ENCODE data around the gene F7.
"Not testable (repeated sequence)": the region's sequence is repeated elsewhere in the genome, so short reads cannot be mapped to it uniquely, and the experiment has no call there.

F7 gene

GRCh38 chr13:113110048-113110851 lies 4.7 kb downstream of the F7 start:
- no peak for DNase-seq (ENCODE audit: insufficient read length, low spot score)
- no peak for FAIRE-seq
- TF ChIP-seq POLR2A (IDR thresholded peaks at IDR 0.05; ENCODE audit: low read depth, low read length) = no peak

GRCh38 chr13:113110852-113111315 lies 5.3 kb downstream of the F7 start:
- no peak for DNase-seq (ENCODE audit: insufficient read length, low spot score)

GRCh38 chr13:113111821-113112220 lies 6.2 kb downstream of the F7 start:
- FAIRE-seq; DNase-seq (ENCODE audit: insufficient read length, low spot score): not testable (repeated sequence)

More at GRCh38 chr13:113110852-113111315, 5.3 kb downstream of the F7 start:
- TF ChIP-seq POLR2A (IDR thresholded peaks at IDR 0.05; ENCODE audit: low read depth, low read length) = no peak
- FAIRE-seq = no peak

- FAIRE-seq; DNase-seq (ENCODE audit: insufficient read length, low spot score): not testable (repeated sequence)
These were observed 6.9 kb downstream of the F7 start for GRCh38 chr13:113112475-113112874.

GRCh38 chr13:113112893-113113845 lies 7.6 kb downstream of the F7 start:
- DNase-seq (ENCODE audit: insufficient read length, low spot score) = no peak
- no peak for TF ChIP-seq POLR2A (IDR thresholded peaks at IDR 0.05; ENCODE audit: low read depth, low read length)
- FAIRE-seq = no peak

GRCh38 chr13:113113846-113114271 lies 8.3 kb downstream of the F7 start:
- DNase-seq (ENCODE audit: insufficient read length, low spot score) (no peak), FAIRE-seq (no peak)
- no peak for TF ChIP-seq POLR2A (IDR thresholded peaks at IDR 0.05; ENCODE audit: low read depth, low read length)

GRCh38 chr13:113114511-113115362 lies 9.1 kb downstream of the F7 start:
- FAIRE-seq (no peak), DNase-seq (ENCODE audit: insufficient read length, low spot score) (no peak)
- no peak for TF ChIP-seq POLR2A (IDR thresholded peaks at IDR 0.05; ENCODE audit: low read depth, low read length)

GRCh38 chr13:113115363-113116205 lies 10.0 kb downstream of the F7 start:
- no peak for DNase-seq (ENCODE audit: insufficient read length, low spot score)
- no peak for FAIRE-seq
- no peak for TF ChIP-seq POLR2A (IDR thresholded peaks at IDR 0.05; ENCODE audit: low read depth, low read length)

GRCh38 chr13:113116206-113116800 lies 10.7 kb downstream of the F7 start:
- no peak for TF ChIP-seq POLR2A (IDR thresholded peaks at IDR 0.05; ENCODE audit: low read depth, low read length)
- DNase-seq (ENCODE audit: insufficient read length, low spot score) (no peak), FAIRE-seq (no peak)

GRCh38 chr13:113116871-113117271 lies 11.3 kb downstream of the F7 start:
- FAIRE-seq = no peak
- no peak for TF ChIP-seq POLR2A (IDR thresholded peaks at IDR 0.05; ENCODE audit: low read depth, low read length)
- DNase-seq (ENCODE audit: insufficient read length, low spot score) = no peak

GRCh38 chr13:113117335-113117872 lies 11.8 kb downstream of the F7 start:
- DNase-seq (ENCODE audit: insufficient read length, low spot score) = no peak
- no peak for TF ChIP-seq POLR2A (IDR thresholded peaks at IDR 0.05; ENCODE audit: low read depth, low read length)
- no peak for FAIRE-seq

GRCh38 chr13:113117911-113118260 lies 12.3 kb downstream of the F7 start:
- FAIRE-seq (no peak), DNase-seq (ENCODE audit: insufficient read length, low spot score) (no peak)
- TF ChIP-seq POLR2A (IDR thresholded peaks at IDR 0.05; ENCODE audit: low read depth, low read length) = no peak
